GM12891 (cell line): ENCODE data around the gene COL6A1.

Experiments used
- PAX5 ChIP-seq: IDR thresholded peaks from 2 replicates; pipeline ENCODE4 v1.6.1; 2011; ENCODE audit warnings: low read length, moderate library complexity, mild to moderate bottlenecking; ENCODE audit not compliant: insufficient read depth, severe bottlenecking
- POLR2A ChIP-seq: IDR thresholded peaks from 2 replicates; pipeline ENCODE4 v1.6.1; 2011; ENCODE audit warnings: low read depth, low read length, control low read depth
- POLR2AphosphoS5 ChIP-seq: IDR thresholded peaks from 2 replicates; pipeline ENCODE4 v1.6.1; 2011; ENCODE audit warnings: low read depth, low read length, control low read depth
- SPI1 ChIP-seq: IDR thresholded peaks from 2 replicates; pipeline ENCODE4 v1.6.1; 2011; ENCODE audit warnings: low read depth, low read length, control low read depth
- TAF1 ChIP-seq: IDR thresholded peaks from 2 replicates; pipeline ENCODE4 v1.6.1; 2011; ENCODE audit warnings: low read depth, low read length, control low read depth

DNA sequence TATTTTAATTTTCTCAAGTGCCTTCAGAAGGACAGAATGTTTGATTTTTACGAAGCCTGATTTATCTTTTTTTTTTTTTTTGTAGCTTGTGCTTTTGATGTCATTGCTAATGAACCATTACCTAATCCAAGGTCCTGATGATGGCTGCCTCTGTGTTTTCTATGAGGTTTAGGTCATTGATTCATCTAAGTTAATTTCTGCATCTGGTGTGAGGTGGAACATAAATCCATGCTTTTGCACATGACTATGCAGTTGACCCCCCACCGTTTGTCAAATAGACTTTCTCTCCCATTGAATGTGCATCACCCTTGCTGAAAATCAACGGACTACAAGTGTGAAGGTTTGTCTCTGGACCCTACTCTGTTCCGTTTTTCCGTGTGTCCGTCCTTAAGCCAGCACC lies 50.5 kb downstream of the COL6A1 start:
- no peak for TF ChIP-seq POLR2A
- no peak for TF ChIP-seq PAX5
- no peak for TF ChIP-seq TAF1
- no peak for TF ChIP-seq POLR2AphosphoS5
- TF ChIP-seq SPI1 = no peak
